Activated T-helper 1 cell treated with anti-CD3 and anti-CD28 coated beads, Interleukin-2, amount 50 U/mL, for 16 hours (primary cell): ENCODE results near the gene PPM1L.

Experiments
- DNase-seq, 2 donors: peaks; one replicate each; pipeline ENCODE4 v3.0.0-alpha.2; 2020; ENCODE audit warnings: low read depth in 1 of 2, low spot score in 1 of 2

PPM1L gene

GRCh38 chr3:160758929-160759577 is 3.0 kb downstream of the PPM1L start:
- DNase-seq = no peak

- no peak for DNase-seq
These were observed 7.0 kb downstream of the PPM1L start for GRCh38 chr3:160763073-160763472.

- no peak for DNase-seq
These were observed 9.2 kb downstream of the PPM1L start for GRCh38 chr3:160765211-160765610.

GRCh38 chr3:160768031-160768430 is 12.0 kb downstream of the PPM1L start:
- DNase-seq = no peak

GRCh38 chr3:160768918-160769317 is 12.9 kb downstream of the PPM1L start:
- DNase-seq = no peak

- no peak for DNase-seq
These were observed 15.9 kb downstream of the PPM1L start for GRCh38 chr3:160771811-160772459.

GRCh38 chr3:160773722-160774121 is 17.7 kb downstream of the PPM1L start:
- no peak for DNase-seq

GRCh38 chr3:160774172-160774571 is 18.1 kb downstream of the PPM1L start:
- no peak for DNase-seq

GRCh38 chr3:160778480-160778879 is 22.4 kb downstream of the PPM1L start:
- DNase-seq = no peak

- no peak for DNase-seq
These were observed 23.0 kb downstream of the PPM1L start for GRCh38 chr3:160779040-160779439.

- DNase-seq = no peak
These were observed 24.2 kb downstream of the PPM1L start for GRCh38 chr3:160780245-160780644.

- DNase-seq = no peak
These were observed 25.4 kb downstream of the PPM1L start for GRCh38 chr3:160781402-160781801.

- no peak for DNase-seq
These were observed 25.8 kb downstream of the PPM1L start for GRCh38 chr3:160781863-160782262.

GRCh38 chr3:160784853-160785252 is 28.8 kb downstream of the PPM1L start:
- no peak for DNase-seq

GRCh38 chr3:160790726-160791125 is 34.7 kb downstream of the PPM1L start:
- DNase-seq = no peak

GRCh38 chr3:160792540-160792939 is 36.5 kb downstream of the PPM1L start:
- DNase-seq = no peak

GRCh38 chr3:160793722-160794252 is 37.8 kb downstream of the PPM1L start:
- DNase-seq = no peak

- DNase-seq = no peak
These were observed 40.2 kb downstream of the PPM1L start for GRCh38 chr3:160796089-160796812.

GRCh38 chr3:160796813-160797164 is 40.8 kb downstream of the PPM1L start:
- DNase-seq = no peak

- no peak for DNase-seq
These were observed 41.3 kb downstream of the PPM1L start for GRCh38 chr3:160797356-160797755.

GRCh38 chr3:160801386-160802118 is 45.5 kb downstream of the PPM1L start:
- DNase-seq = no peak

GRCh38 chr3:160804762-160805161 is 48.7 kb downstream of the PPM1L start:
- no peak for DNase-seq
